PC-9 (cell line): ENCODE results near the gene PTPRD. TPM values are rescaled to one million over a fixed set of nuclear protein-coding genes. Genes with fewer than 3 reads are reported as not detected.
"Not testable (repeated sequence)": the region's sequence is repeated elsewhere in the genome, so short reads cannot be mapped to it uniquely, and the experiment has no call there.

Source experiments
- BruUV-seq: library from RNA; stranded (reverse); fragments of 400-500 nt; replicated peaks from 2 replicates; lab custom pipeline; 2021; lab: Mats Ljungman, UMichigan
- CTCF ChIA-PET: fragments of 300-600 bp; sonication (Branson Sonifier 250); formaldehyde crosslinking; loops from one replicate; lab custom pipeline; 2022; ENCODE audit warnings: antibody characterized with exemption; lab: Charles Lee
- POLR2A ChIA-PET: fragments of 300-600 bp; sonication (Branson Sonifier 250); formaldehyde crosslinking; loops from one replicate; lab custom pipeline; 2022; ENCODE audit warnings: antibody characterized with exemption; ENCODE audit not compliant: unreplicated experiment; lab: Charles Lee
- DNase-seq, 2 experiments: peaks; one replicate each; pipeline versions ENCODE4 v3.0.0 to v3.0.0-alpha.2; 2015 to 2022; ENCODE audit warnings: mixed read lengths in 1 of 2
- H2AFZ ChIP-seq: fragments of 200-600 bp; sonication (generic); 2 replicates; pipeline ENCODE4 v1.8.1; 2017; ENCODE audit warnings: antibody characterized with exemption
- H3F3A ChIP-seq: fragments of 200-600 bp; sonication (generic); 2 replicates; pipeline ENCODE4 v1.8.1; 2017; ENCODE audit warnings: antibody characterized with exemption, mild to moderate bottlenecking, low read depth; ENCODE audit not compliant: insufficient read depth
- H3K27ac ChIP-seq: fragments of 200-600 bp; sonication (generic); 2 replicates; pipeline ENCODE4 v1.6.1; 2016; ENCODE audit warnings: mixed run types
- H3K27me3 ChIP-seq: fragments of 200-600 bp; sonication (generic); 2 replicates; pipeline ENCODE4 v1.6.1; 2016; ENCODE audit warnings: low read depth, mixed run types; ENCODE audit not compliant: insufficient read depth
- H3K36me3 ChIP-seq: fragments of 200-600 bp; sonication (generic); 2 replicates; pipeline ENCODE4 v1.6.1; 2016; ENCODE audit warnings: low read depth, mixed run types
- H3K4me1 ChIP-seq: fragments of 200-600 bp; sonication (generic); replicated peaks from 2 replicates; pipeline ENCODE4 v1.6.1; 2016; ENCODE audit warnings: mixed run types; ENCODE audit not compliant: insufficient read depth
- H3K4me2 ChIP-seq: fragments of 200-600 bp; sonication (generic); 2 replicates; pipeline ENCODE4 v1.6.1; 2017; ENCODE audit warnings: mixed run types
- H3K4me3 ChIP-seq: fragments of 200-600 bp; sonication (generic); 2 replicates; pipeline ENCODE4 v1.6.1; 2016; ENCODE audit warnings: mixed run types
- H3K79me2 ChIP-seq: fragments of 200-600 bp; sonication (generic); 2 replicates; pipeline ENCODE4 v1.6.1; 2017; ENCODE audit warnings: low read depth, mixed run types
- H3K9me2 ChIP-seq: fragments of 200-600 bp; sonication (generic); 2 replicates; pipeline ENCODE4 v1.8.1; 2017; ENCODE audit warnings: mild to moderate bottlenecking; ENCODE audit not compliant: insufficient read depth
- H3K9me3 ChIP-seq: fragments of 200-600 bp; sonication (generic); 2 replicates; pipeline ENCODE4 v1.8.1; 2016; ENCODE audit warnings: low read depth; ENCODE audit not compliant: insufficient read depth
- H4K20me1 ChIP-seq: fragments of 200-600 bp; sonication (generic); 2 replicates; pipeline ENCODE4 v1.8.1; 2017; ENCODE audit not compliant: insufficient read depth
- EZH2 ChIP-seq: fragments of 200-600 bp; sonication (generic); IDR thresholded peaks from 2 replicates; pipeline ENCODE4 v1.8.0; 2017; ENCODE audit warnings: antibody characterized with exemption, low read depth
- intact Hi-C: fragments of 100-400 bp; cut with micrococcal nuclease; formaldehyde crosslinking; loops from one replicate; pipeline ENCODE4 v1.10.0; 2022; ENCODE audit not compliant: unreplicated experiment
- total RNA-seq: library from RNA; stranded (reverse); gene quantifications from 2 replicates; pipeline ENCODE4 v1.2.3, GENCODE V29; 2021
- TF ChIP-seq, protein P1 (sequence below): fragments of 200-600 bp; sonication (generic); conservative IDR thresholded peaks from 2 replicates; pipeline ENCODE4 v1.6.1; 2017; ENCODE audit warnings: mixed run types, antibody characterized with exemption, mild to moderate bottlenecking, moderate library complexity

PTPRD gene
- total RNA-seq, 1 experiment from 2014 or later, result not detected

DNA sequence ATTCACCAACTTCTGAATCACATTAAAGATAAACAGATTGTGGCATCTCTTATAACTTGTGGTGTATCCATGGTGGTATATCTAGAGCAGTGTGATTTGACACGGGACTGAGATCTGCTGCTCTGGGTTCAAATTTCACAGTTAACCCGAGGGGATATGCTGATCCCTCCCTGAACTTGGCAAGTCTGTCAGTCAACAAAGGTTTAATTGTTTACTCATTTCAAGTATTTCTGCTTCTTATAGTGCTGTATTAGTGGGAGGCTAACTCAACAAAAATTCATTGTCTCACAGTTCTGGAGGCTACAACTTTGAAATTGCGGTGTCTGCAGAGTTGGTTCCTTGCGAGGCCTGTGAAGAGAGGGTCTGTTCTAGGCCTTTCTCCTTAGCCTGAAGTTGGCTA, 1175.2 kb downstream of the PTPRD start:
- BruUV-seq, result no TSS peak
- Histone ChIP-seq H3K4me2 (no peak overlapping the region), H3K9me2 (no peaks in the 10 kb centered on the region), H3K4me1 (no peaks in the 10 kb centered on the region), H3K36me3 (no peaks in the 10 kb centered on the region), H3K4me3 (no peak overlapping the region), H3K27ac (no peak overlapping the region), H3F3A (no peaks in the 10 kb centered on the region), H3K27me3 (no peaks in the 10 kb centered on the region), H2AFZ (no peak overlapping the region), H3K79me2 (no peaks in the 10 kb centered on the region), H3K9me3 (no peaks in the 10 kb centered on the region), H4K20me1 (no peaks in the 10 kb centered on the region)
- CTCF ChIA-PET, result no interaction called here
- intact Hi-C loops, result no loop called here
- POLR2A ChIA-PET, result no interaction called here
- DNase-seq, result no peak
- TF ChIP-seq, protein P1, sequence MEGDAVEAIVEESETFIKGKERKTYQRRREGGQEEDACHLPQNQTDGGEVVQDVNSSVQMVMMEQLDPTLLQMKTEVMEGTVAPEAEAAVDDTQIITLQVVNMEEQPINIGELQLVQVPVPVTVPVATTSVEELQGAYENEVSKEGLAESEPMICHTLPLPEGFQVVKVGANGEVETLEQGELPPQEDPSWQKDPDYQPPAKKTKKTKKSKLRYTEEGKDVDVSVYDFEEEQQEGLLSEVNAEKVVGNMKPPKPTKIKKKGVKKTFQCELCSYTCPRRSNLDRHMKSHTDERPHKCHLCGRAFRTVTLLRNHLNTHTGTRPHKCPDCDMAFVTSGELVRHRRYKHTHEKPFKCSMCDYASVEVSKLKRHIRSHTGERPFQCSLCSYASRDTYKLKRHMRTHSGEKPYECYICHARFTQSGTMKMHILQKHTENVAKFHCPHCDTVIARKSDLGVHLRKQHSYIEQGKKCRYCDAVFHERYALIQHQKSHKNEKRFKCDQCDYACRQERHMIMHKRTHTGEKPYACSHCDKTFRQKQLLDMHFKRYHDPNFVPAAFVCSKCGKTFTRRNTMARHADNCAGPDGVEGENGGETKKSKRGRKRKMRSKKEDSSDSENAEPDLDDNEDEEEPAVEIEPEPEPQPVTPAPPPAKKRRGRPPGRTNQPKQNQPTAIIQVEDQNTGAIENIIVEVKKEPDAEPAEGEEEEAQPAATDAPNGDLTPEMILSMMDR, result no peak
- TF ChIP-seq EZH2, result no peak

DNA sequence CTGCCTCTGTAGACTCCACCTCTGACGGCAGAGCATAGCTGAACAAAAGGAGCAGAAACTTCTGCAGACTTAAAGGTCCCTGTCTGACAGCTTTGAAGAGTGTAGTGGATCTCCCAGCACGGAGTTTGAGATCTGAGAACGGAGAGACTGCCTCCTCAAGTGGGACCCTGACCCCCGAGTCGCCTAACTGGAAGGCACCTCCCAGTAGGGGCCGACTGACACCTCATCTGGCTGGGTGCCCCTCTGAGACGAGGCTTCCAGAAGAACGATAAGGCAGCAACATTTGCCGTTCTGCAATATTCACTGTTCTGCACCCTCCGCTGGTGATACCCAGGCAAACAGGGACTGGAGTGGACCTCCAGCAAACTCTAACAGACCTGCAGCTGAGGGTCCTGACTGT, 1186.3 kb downstream of the PTPRD start:
- H4K20me1 ChIP-seq, CTCF ChIA-PET, BruUV-seq: not testable (repeated sequence)

DNA sequence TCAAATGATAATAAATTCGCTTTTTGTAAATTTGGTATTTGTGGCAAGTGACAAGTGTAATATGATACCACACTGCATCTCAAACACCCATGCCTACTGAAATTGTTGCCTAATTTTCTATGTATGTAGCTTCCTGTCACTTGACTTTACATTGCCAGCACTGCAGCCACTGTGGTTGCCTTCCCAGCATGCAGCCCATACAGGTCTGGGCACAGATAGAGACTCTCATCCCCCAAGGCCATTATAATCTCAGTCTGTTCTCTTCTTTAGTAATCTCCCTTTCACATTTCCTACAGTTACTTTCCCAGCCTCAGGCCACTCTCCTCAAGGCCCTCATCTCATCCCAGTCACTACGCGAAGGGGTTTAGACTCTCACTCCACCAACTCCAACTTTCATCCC, 1200.6 kb downstream of the PTPRD start:
- Histone ChIP-seq H3K9me3 (no peaks in the 10 kb centered on the region), H3K4me2 (no peak overlapping the region), H3K9me2 (no peaks in the 10 kb centered on the region), H3K4me1 (no peaks in the 10 kb centered on the region), H3K27ac (no peak overlapping the region), H3K27me3 (no peaks in the 10 kb centered on the region), H3K79me2 (no peaks in the 10 kb centered on the region), H4K20me1 (no peaks in the 10 kb centered on the region), H3K4me3 (no peak overlapping the region), H3K36me3 (no peaks in the 10 kb centered on the region), H2AFZ (no peak overlapping the region), H3F3A (no peaks in the 10 kb centered on the region)
- no peak for TF ChIP-seq EZH2
- TF ChIP-seq, protein P1, result no peak
- intact Hi-C loops, result no loop called here
- POLR2A ChIA-PET, result no interaction called here
- no peak for DNase-seq
- no TSS peak for BruUV-seq
- CTCF ChIA-PET, result no interaction called here

More for the DNA sequence above, 1186.3 kb downstream of the PTPRD start:
- H3K4me1 ChIP-seq, H3K4me2 ChIP-seq, H3K4me3 ChIP-seq, H3K36me3 ChIP-seq, intact Hi-C loops, H2AFZ ChIP-seq, H3K27me3 ChIP-seq, H3F3A ChIP-seq, POLR2A ChIA-PET, H3K9me2 ChIP-seq, H3K9me3 ChIP-seq, H3K79me2 ChIP-seq, DNase-seq, H3K27ac ChIP-seq: not testable (repeated sequence)

DNA sequence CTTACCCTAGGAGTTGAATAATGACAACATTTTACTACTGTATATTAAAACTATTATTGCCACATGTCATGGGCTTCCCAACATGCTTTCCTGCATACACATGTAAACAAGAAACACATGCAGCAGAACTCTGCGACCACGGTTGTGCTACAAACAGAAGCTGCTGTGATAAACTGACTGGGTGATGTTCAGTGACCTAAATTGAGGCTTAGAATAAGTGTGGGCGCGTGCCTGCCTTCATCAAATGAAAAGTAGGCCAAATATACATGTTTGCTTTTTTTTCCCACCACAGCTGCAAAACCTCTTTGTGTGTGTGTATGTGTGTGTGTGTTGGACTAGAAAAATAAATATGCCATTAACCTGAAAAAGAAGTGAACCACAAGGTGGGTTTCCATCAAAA, 1202.1 kb downstream of the PTPRD start:
- BruUV-seq, result no TSS peak
- no peak overlapping the region for H3K27ac ChIP-seq
- intact Hi-C loops, result no loop called here
- no peaks in the 10 kb centered on the region for H3K9me2 ChIP-seq
- no peaks in the 10 kb centered on the region for H3K79me2 ChIP-seq
- H3K36me3 ChIP-seq, result no peaks in the 10 kb centered on the region
- no peak for TF ChIP-seq EZH2
- TF ChIP-seq, protein P1, result no peak
- no peaks in the 10 kb centered on the region for H4K20me1 ChIP-seq
- H3K4me1 ChIP-seq, result no peaks in the 10 kb centered on the region
- H2AFZ ChIP-seq, result no peak overlapping the region
- DNase-seq, result no peak
- ChIA-PET POLR2A (no interaction called here), CTCF (no interaction called here)
- H3F3A ChIP-seq, result no peaks in the 10 kb centered on the region
- H3K27me3 ChIP-seq, result no peaks in the 10 kb centered on the region
- H3K4me2 ChIP-seq, result no peak overlapping the region
- H3K9me3 ChIP-seq, result no peaks in the 10 kb centered on the region
- no peak overlapping the region for H3K4me3 ChIP-seq
